WTC11 (cell line): ENCODE results near the gene RIC3. TPM values are rescaled to one million over a fixed set of nuclear protein-coding genes. Genes with fewer than 3 reads are reported as not detected.
A peak's percentile ranks its signal among the peaks of the same experiment; 100 is the strongest.

Experiments used
- ATAC-seq: fragments of 200-7000 bp; cut with Tn5 transposase; 2 replicates; pipeline ENCODE4 v1.10.0; 2021; ENCODE audit warnings: mild to moderate bottlenecking, moderate library complexity
- CTCF ChIA-PET: fragments of 300-600 bp; sonication (Branson Sonifier 250); formaldehyde crosslinking; loops from one replicate; lab custom pipeline; 2021; ENCODE audit warnings: antibody characterized with exemption; lab: Charles Lee
- POLR2A ChIA-PET: fragments of 350-600 bp; sonication (Branson Sonifier 250); formaldehyde crosslinking; loops from one replicate; lab custom pipeline; 2021; ENCODE audit warnings: antibody characterized with exemption; lab: Charles Lee
- DNase-seq: peaks from one replicate; pipeline ENCODE4 v3.0.0; 2021; ENCODE audit warnings: low spot score
- H3K27ac Mint-ChIP-seq: 2 replicates; pipeline ENCODE4 v1.8.0; 2021; ENCODE audit warnings: mixed read lengths
- H3K27me3 Mint-ChIP-seq: 2 replicates; pipeline ENCODE4 v1.8.0; 2021; ENCODE audit warnings: low read depth, mild to moderate bottlenecking, moderate library complexity, mixed read lengths
- H3K36me3 Mint-ChIP-seq: 2 replicates; pipeline ENCODE4 v1.8.0; 2021; ENCODE audit warnings: mixed read lengths
- H3K4me1 Mint-ChIP-seq: 2 replicates; pipeline ENCODE4 v1.8.0; 2022; ENCODE audit warnings: mixed read lengths
- H3K4me3 Mint-ChIP-seq: 2 replicates; pipeline ENCODE4 v1.8.0; 2021; ENCODE audit warnings: mild to moderate bottlenecking, moderate library complexity, mixed read lengths
- H3K9me3 Mint-ChIP-seq: 2 replicates; pipeline ENCODE4 v1.8.0; 2021; ENCODE audit warnings: mixed read lengths
- ATF2 ChIP-seq: sonication (generic); formaldehyde crosslinking; IDR thresholded peaks from 2 replicates; pipeline ENCODE4 v1.8.1; 2022; ENCODE audit warnings: low read depth, missing genetic modification reagents, borderline replicate concordance
- E2F1 ChIP-seq: sonication (generic); formaldehyde crosslinking; IDR thresholded peaks from 2 replicates; pipeline ENCODE4 v1.8.0; 2022; ENCODE audit warnings: mild to moderate bottlenecking, missing genetic modification reagents
- E2F4 ChIP-seq: sonication (generic); formaldehyde crosslinking; IDR thresholded peaks from 2 replicates; pipeline ENCODE4 v1.8.1; 2022; ENCODE audit warnings: low read depth, mild to moderate bottlenecking, moderate library complexity, missing genetic modification reagents, borderline replicate concordance
- GRHL2 ChIP-seq: fragments of 250-450 bp; sonication (Bioruptor Pico); IDR thresholded peaks from 2 replicates; pipeline ENCODE4 v1.8.0; 2022; ENCODE audit warnings: mild to moderate bottlenecking, moderate library complexity; ENCODE audit not compliant: insufficient replicate concordance, severe bottlenecking
- HMGA2 ChIP-seq: fragments of 250-450 bp; sonication (Bioruptor Pico); IDR thresholded peaks from 2 replicates; pipeline ENCODE4 v1.4.0; 2021; ENCODE audit warnings: mild to moderate bottlenecking, moderate library complexity
- NFE2L1 ChIP-seq: sonication (generic); formaldehyde crosslinking; IDR thresholded peaks from 2 replicates; pipeline ENCODE4 v1.8.1; 2023; ENCODE audit warnings: missing genetic modification reagents
- RORB ChIP-seq: fragments of 250-450 bp; sonication (Bioruptor Pico); IDR thresholded peaks from 2 replicates; pipeline ENCODE4 v1.9.0; 2021; ENCODE audit warnings: mild to moderate bottlenecking
- SP1 ChIP-seq: sonication (generic); formaldehyde crosslinking; conservative IDR thresholded peaks from 2 replicates; pipeline ENCODE4 v1.8.1; 2022; ENCODE audit warnings: missing genetic modification reagents
- TEAD1 ChIP-seq: sonication (generic); formaldehyde crosslinking; IDR thresholded peaks from 2 replicates; pipeline ENCODE4 v1.8.0; 2022; ENCODE audit warnings: mild to moderate bottlenecking, missing genetic modification reagents
- TP53 ChIP-seq: sonication (generic); formaldehyde crosslinking; IDR thresholded peaks from 2 replicates; pipeline ENCODE4 v1.8.1; 2023; ENCODE audit warnings: mild to moderate bottlenecking, missing genetic modification reagents
- ZBTB21 ChIP-seq: sonication (generic); formaldehyde crosslinking; IDR thresholded peaks from 2 replicates; pipeline ENCODE4 v1.8.1; 2023; ENCODE audit warnings: mild to moderate bottlenecking, missing genetic modification reagents, borderline replicate concordance
- ZNF138 ChIP-seq: sonication (generic); formaldehyde crosslinking; conservative IDR thresholded peaks from 2 replicates; pipeline ENCODE4 v1.8.1; 2022; ENCODE audit warnings: mild to moderate bottlenecking, moderate library complexity, missing genetic modification reagents
- ZNF219 ChIP-seq: sonication (generic); formaldehyde crosslinking; IDR thresholded peaks from 2 replicates; pipeline ENCODE4 v1.8.0; 2023; ENCODE audit warnings: missing genetic modification reagents, mild to moderate bottlenecking, borderline replicate concordance
- ZNF423 ChIP-seq: fragments of 250-450 bp; sonication (Bioruptor Pico); IDR thresholded peaks from 2 replicates; pipeline ENCODE4 v2.1.2; 2022; ENCODE audit warnings: mild to moderate bottlenecking, moderate library complexity
- ZNF671 ChIP-seq: fragments of 250-450 bp; sonication (Bioruptor Pico); IDR thresholded peaks from 2 replicates; pipeline ENCODE4 v1.8.0; 2021; ENCODE audit warnings: mild to moderate bottlenecking
- total RNA-seq: library from RNA; stranded (reverse); gene quantifications from 3 replicates; pipeline ENCODE4 v1.2.3, GENCODE V29; 2021
- TF ChIP-seq, protein P1 (sequence below): sonication (generic); formaldehyde crosslinking; IDR thresholded peaks from 2 replicates; pipeline ENCODE4 v1.8.1; 2023; ENCODE audit warnings: mild to moderate bottlenecking, missing genetic modification reagents, moderate library complexity
- TF ChIP-seq, protein P2 (sequence below): fragments of 250-450 bp; sonication (Bioruptor Pico); IDR thresholded peaks from 2 replicates; pipeline ENCODE4 v1.9.0; 2021; ENCODE audit warnings: mild to moderate bottlenecking, borderline replicate concordance

The RIC3 gene
- total RNA-seq, 1 experiment from 2014 or later: 15.7 TPM

GRCh38 chr11:8168485-8169257, at the start of gene RIC3 (continued):
- TF ChIP-seq, protein P1, sequence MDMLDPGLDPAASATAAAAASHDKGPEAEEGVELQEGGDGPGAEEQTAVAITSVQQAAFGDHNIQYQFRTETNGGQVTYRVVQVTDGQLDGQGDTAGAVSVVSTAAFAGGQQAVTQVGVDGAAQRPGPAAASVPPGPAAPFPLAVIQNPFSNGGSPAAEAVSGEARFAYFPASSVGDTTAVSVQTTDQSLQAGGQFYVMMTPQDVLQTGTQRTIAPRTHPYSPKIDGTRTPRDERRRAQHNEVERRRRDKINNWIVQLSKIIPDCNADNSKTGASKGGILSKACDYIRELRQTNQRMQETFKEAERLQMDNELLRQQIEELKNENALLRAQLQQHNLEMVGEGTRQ (CRISPR knock-in tag): peak; percentile 48; the same call in 1 of the 2 replicates
- TF ChIP-seq ZNF671 (CRISPR knock-in tag): no peak
- no peak for TF ChIP-seq GRHL2 (CRISPR knock-in tag)
- TF ChIP-seq ZBTB21 (CRISPR knock-in tag): peak; percentile 88
- TF ChIP-seq, protein P2, sequence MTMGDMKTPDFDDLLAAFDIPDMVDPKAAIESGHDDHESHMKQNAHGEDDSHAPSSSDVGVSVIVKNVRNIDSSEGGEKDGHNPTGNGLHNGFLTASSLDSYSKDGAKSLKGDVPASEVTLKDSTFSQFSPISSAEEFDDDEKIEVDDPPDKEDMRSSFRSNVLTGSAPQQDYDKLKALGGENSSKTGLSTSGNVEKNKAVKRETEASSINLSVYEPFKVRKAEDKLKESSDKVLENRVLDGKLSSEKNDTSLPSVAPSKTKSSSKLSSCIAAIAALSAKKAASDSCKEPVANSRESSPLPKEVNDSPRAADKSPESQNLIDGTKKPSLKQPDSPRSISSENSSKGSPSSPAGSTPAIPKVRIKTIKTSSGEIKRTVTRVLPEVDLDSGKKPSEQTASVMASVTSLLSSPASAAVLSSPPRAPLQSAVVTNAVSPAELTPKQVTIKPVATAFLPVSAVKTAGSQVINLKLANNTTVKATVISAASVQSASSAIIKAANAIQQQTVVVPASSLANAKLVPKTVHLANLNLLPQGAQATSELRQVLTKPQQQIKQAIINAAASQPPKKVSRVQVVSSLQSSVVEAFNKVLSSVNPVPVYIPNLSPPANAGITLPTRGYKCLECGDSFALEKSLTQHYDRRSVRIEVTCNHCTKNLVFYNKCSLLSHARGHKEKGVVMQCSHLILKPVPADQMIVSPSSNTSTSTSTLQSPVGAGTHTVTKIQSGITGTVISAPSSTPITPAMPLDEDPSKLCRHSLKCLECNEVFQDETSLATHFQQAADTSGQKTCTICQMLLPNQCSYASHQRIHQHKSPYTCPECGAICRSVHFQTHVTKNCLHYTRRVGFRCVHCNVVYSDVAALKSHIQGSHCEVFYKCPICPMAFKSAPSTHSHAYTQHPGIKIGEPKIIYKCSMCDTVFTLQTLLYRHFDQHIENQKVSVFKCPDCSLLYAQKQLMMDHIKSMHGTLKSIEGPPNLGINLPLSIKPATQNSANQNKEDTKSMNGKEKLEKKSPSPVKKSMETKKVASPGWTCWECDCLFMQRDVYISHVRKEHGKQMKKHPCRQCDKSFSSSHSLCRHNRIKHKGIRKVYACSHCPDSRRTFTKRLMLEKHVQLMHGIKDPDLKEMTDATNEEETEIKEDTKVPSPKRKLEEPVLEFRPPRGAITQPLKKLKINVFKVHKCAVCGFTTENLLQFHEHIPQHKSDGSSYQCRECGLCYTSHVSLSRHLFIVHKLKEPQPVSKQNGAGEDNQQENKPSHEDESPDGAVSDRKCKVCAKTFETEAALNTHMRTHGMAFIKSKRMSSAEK (CRISPR knock-in tag): no peak
- no peak for TF ChIP-seq ATF2 (CRISPR knock-in tag)
- no peak for TF ChIP-seq ZNF423 (CRISPR knock-in tag)
- TF ChIP-seq E2F1: peak; percentile 82; the same call in 1 of the 2 replicates
- peak; percentile 75 for TF ChIP-seq TP53
- TF ChIP-seq TEAD1: peak; percentile 79; the same call in 1 of the 2 replicates
- no peak for TF ChIP-seq HMGA2 (CRISPR knock-in tag)
- TF ChIP-seq ZNF138 (CRISPR knock-in tag): peak; percentile 79; the same call in 1 of the 2 replicates

DNA sequence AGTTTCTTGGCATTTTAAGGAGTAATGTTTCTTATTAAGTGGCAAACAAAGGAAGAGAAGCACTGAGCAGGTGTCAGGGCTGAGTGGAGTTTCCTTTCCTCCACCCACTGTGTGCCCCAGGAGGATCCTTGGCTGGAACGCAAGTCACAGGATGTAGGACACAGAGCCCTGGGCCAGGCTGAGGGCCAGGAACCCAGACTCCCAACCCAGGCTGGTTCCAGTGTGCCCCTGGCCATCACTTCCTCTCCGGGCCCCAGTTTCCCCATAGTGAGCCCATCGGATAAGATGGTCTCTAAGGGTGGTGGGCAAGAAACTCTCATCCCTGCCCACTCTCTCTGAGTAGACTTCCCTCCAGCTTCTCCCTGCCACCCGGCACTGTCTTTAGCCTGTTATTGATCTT, 49.6 kb upstream of the RIC3 start:
- no peaks in the 10 kb centered on the region for H3K36me3 Mint-ChIP-seq
- no peaks in the 10 kb centered on the region for H3K9me3 Mint-ChIP-seq
- CTCF ChIA-PET: interaction anchor here (1.0 to 3.1 kb wide), 7 partner anchors 9 to 186 kb away, joined by 3 to 15 read pairs (median 6); partner anchors contain the start of gene LMO1
- no peaks in the 10 kb centered on the region; the same call in 1 of the 2 replicates for H3K27me3 Mint-ChIP-seq
- peaks cover 9% of the 10 kb centered on the region for H3K4me1 Mint-ChIP-seq
- POLR2A ChIA-PET: no interaction called here
- ATAC-seq (no peak), DNase-seq (no peak)
- no peak overlapping the region for H3K4me3 Mint-ChIP-seq
- H3K27ac Mint-ChIP-seq: no peak overlapping the region
- TF ChIP-seq TP53 (no peak), ZNF219 (CRISPR knock-in tag) (no peak), RORB (CRISPR knock-in tag) (no peak), E2F4 (no peak), SP1 (CRISPR knock-in tag) (no peak), NFE2L1 (no peak)
